GM23248 (cell line): ENCODE results near the gene PTPRN2. TPM values are rescaled to one million over a fixed set of nuclear protein-coding genes. Genes with fewer than 3 reads are reported as not detected.

Source experiments
- DNase-seq: peaks from one replicate; pipeline ENCODE4 v3.0.0-alpha.2; 2015
- H2AFZ ChIP-seq: fragments of 200-600 bp; sonication (generic); 2 replicates; pipeline ENCODE4 v1.6.1; 2016; ENCODE audit warnings: antibody characterized with exemption
- H3F3A ChIP-seq: fragments of 200-600 bp; sonication (generic); 2 replicates; pipeline ENCODE4 v1.6.1; 2016; ENCODE audit warnings: mild to moderate bottlenecking, antibody characterized with exemption, mixed run types; ENCODE audit not compliant: insufficient read depth
- H3K27ac ChIP-seq: fragments of 200-600 bp; sonication (generic); 2 replicates; pipeline ENCODE4 v1.5.1; 2016; ENCODE audit warnings: mild to moderate bottlenecking
- H3K27me3 ChIP-seq: fragments of 200-600 bp; sonication (generic); replicated peaks from 2 replicates; pipeline ENCODE4 v1.6.1; 2016; ENCODE audit warnings: mild to moderate bottlenecking; ENCODE audit not compliant: insufficient read depth
- H3K36me3 ChIP-seq: fragments of 200-600 bp; sonication (generic); 2 replicates; pipeline ENCODE4 v1.6.1; 2016; ENCODE audit warnings: low read depth, mild to moderate bottlenecking
- H3K4me1 ChIP-seq: fragments of 200-600 bp; sonication (generic); 2 replicates; pipeline ENCODE4 v1.6.1; 2016; ENCODE audit warnings: mild to moderate bottlenecking; ENCODE audit not compliant: insufficient read depth
- H3K4me2 ChIP-seq: fragments of 200-600 bp; sonication (generic); one replicate; pipeline ENCODE4 v1.6.1; 2016; ENCODE audit warnings: mild to moderate bottlenecking; ENCODE audit not compliant: unreplicated experiment
- H3K4me3 ChIP-seq: fragments of 200-600 bp; sonication (generic); 2 replicates; pipeline ENCODE4 v1.5.1; 2016; ENCODE audit warnings: mild to moderate bottlenecking
- H3K79me2 ChIP-seq: fragments of 200-600 bp; sonication (generic); 2 replicates; pipeline ENCODE4 v1.6.1; 2016; ENCODE audit warnings: mild to moderate bottlenecking; ENCODE audit not compliant: insufficient read depth
- H3K9ac ChIP-seq: fragments of 200-600 bp; sonication (generic); 2 replicates; pipeline ENCODE4 v1.6.1; 2016; ENCODE audit warnings: mild to moderate bottlenecking
- H3K9me2 ChIP-seq: fragments of 200-600 bp; sonication (generic); 2 replicates; pipeline ENCODE4 v1.6.1; 2016; ENCODE audit warnings: mixed run types, mild to moderate bottlenecking, moderate library complexity; ENCODE audit not compliant: insufficient read depth
- H3K9me3 ChIP-seq: fragments of 200-600 bp; sonication (generic); one replicate; pipeline ENCODE4 v1.6.1; 2017; ENCODE audit warnings: low read depth
- H4K20me1 ChIP-seq: fragments of 200-600 bp; sonication (generic); 2 replicates; pipeline ENCODE4 v1.6.0; 2016; ENCODE audit not compliant: insufficient read depth
- EZH2 ChIP-seq: fragments of 200-600 bp; sonication (generic); IDR thresholded peaks from 2 replicates; pipeline ENCODE4 v1.6.1; 2018; ENCODE audit warnings: antibody characterized with exemption, mild to moderate bottlenecking; ENCODE audit not compliant: insufficient read depth, poor library complexity, severe bottlenecking
- EZH2phosphoT487 ChIP-seq: fragments of 200-600 bp; sonication (generic); IDR thresholded peaks from 2 replicates; pipeline ENCODE4 v1.6.1; 2018; ENCODE audit warnings: antibody characterized with exemption, moderate library complexity, mild to moderate bottlenecking, low read depth; ENCODE audit not compliant: insufficient read depth
- WGBS, 2 experiments: methylation state at CpG; one replicate each; pipeline ENCODE4 v1.1.6; 2015 to 2017; ENCODE audit warnings: low lambda C conversion rate in 2 of 2, low coverage in 1 of 2; ENCODE audit errors: missing lambda C conversion rate in 2 of 2; 5-methylcytosine and 5-hydroxymethylcytosine counted together
- in situ Hi-C: fragments of 300-500 bp; cut with MboI; formaldehyde crosslinking; loops from 2 replicates; pipeline ENCODE4 v1.15.0; 2020
- polyA plus RNA-seq: library from polyadenylated mRNA; unstranded; fragments of >200 nt; fragmentation: Nextera tagmentation; extraction: Ambion mirVana; gene quantifications from 2 replicates; pipeline ENCODE4 v1.2.1, GENCODE V29; 2016
- total RNA-seq: library from RNA; depleted of rRNA; stranded (reverse); fragments of >200 nt; shearing (Covaris generic); gene quantifications from 2 replicates; pipeline ENCODE4 v1.2.3, GENCODE V29; 2014

PTPRN2 gene
- total and polyA plus RNA-seq, 2 experiments from 2014 or later: 0.13 TPM; not detected in 1

- Histone ChIP-seq H4K20me1 (no peaks in the 10 kb centered on the region), H3K4me2 (no peak overlapping the region), H3K4me1 (no peaks in the 10 kb centered on the region), H3K9ac (no peak overlapping the region), H3K9me3 (no peaks in the 10 kb centered on the region), H3K9me2 (no peaks in the 10 kb centered on the region), H3K36me3 (no peaks in the 10 kb centered on the region), H3K4me3 (no peak overlapping the region), H3K27ac (no peak overlapping the region), H3K79me2 (no peaks in the 10 kb centered on the region), H2AFZ (no peak overlapping the region), H3K27me3 (peaks cover 5% of the 10 kb centered on the region), H3F3A (no peaks in the 10 kb centered on the region)
- TF ChIP-seq EZH2phosphoT487: no peak
- no peak for TF ChIP-seq EZH2
- in situ Hi-C loops: no loop called here
- DNase-seq: no peak
- 11 to 43% methylated on average over 3 to 14 of the region's 14 CpGs for WGBS, 2 experiments
These were observed 914.0 kb downstream of the PTPRN2 start for GRCh38 chr7:157673573-157673972.

- 52 to 55% methylated on average over 36 to 39 of the region's 39 CpGs for WGBS, 2 experiments
- H3K27ac ChIP-seq: no peak overlapping the region
- no peaks in the 10 kb centered on the region; the same call in 1 of the 2 replicates for H3K27me3 ChIP-seq
- H3K36me3 ChIP-seq: no peaks in the 10 kb centered on the region
- H3K79me2 ChIP-seq: no peaks in the 10 kb centered on the region
- no peaks in the 10 kb centered on the region for H4K20me1 ChIP-seq
- DNase-seq: no peak
- H3K9ac ChIP-seq: no peak overlapping the region
- no peak overlapping the region for H3K4me3 ChIP-seq
- in situ Hi-C loops: no loop called here
- H3F3A ChIP-seq: no peaks in the 10 kb centered on the region
- H3K9me2 ChIP-seq: no peaks in the 10 kb centered on the region
- H3K9me3 ChIP-seq: no peaks in the 10 kb centered on the region
- no peaks in the 10 kb centered on the region for H3K4me1 ChIP-seq
- no peak overlapping the region for H2AFZ ChIP-seq
- TF ChIP-seq EZH2 (no peak), EZH2phosphoT487 (no peak)
- no peak overlapping the region for H3K4me2 ChIP-seq
These were observed 916.0 kb downstream of the PTPRN2 start for GRCh38 chr7:157671358-157672255.

GRCh38 chr7:157670490-157671357, 916.9 kb downstream of the PTPRN2 start:
- no peaks in the 10 kb centered on the region for H3F3A ChIP-seq
- no peaks in the 10 kb centered on the region for H3K9me2 ChIP-seq
- no peak for DNase-seq
- H4K20me1 ChIP-seq: no peaks in the 10 kb centered on the region
- WGBS, 2 experiments: 33 to 35% methylated on average over 21 to 22 of the region's 22 CpGs
- no peak overlapping the region for H3K27ac ChIP-seq
- no peak overlapping the region for H3K4me2 ChIP-seq
- no peaks in the 10 kb centered on the region for H3K27me3 ChIP-seq
- no peaks in the 10 kb centered on the region for H3K9me3 ChIP-seq
- no peak overlapping the region for H3K4me3 ChIP-seq
- TF ChIP-seq EZH2phosphoT487: no peak
- TF ChIP-seq EZH2: no peak
- no peak overlapping the region for H2AFZ ChIP-seq
- in situ Hi-C loops: no loop called here
- no peaks in the 10 kb centered on the region for H3K36me3 ChIP-seq
- no peaks in the 10 kb centered on the region for H3K4me1 ChIP-seq
- H3K79me2 ChIP-seq: no peaks in the 10 kb centered on the region
- no peak overlapping the region for H3K9ac ChIP-seq

GRCh38 chr7:157669768-157670351, 917.8 kb downstream of the PTPRN2 start:
- H3F3A ChIP-seq: no peaks in the 10 kb centered on the region
- no peak overlapping the region for H2AFZ ChIP-seq
- H3K9ac ChIP-seq: no peak overlapping the region
- H4K20me1 ChIP-seq: no peaks in the 10 kb centered on the region
- in situ Hi-C loops: no loop called here
- H3K4me3 ChIP-seq: no peak overlapping the region
- no peaks in the 10 kb centered on the region for H3K27me3 ChIP-seq
- TF ChIP-seq EZH2phosphoT487 (no peak), EZH2 (no peak)
- no peaks in the 10 kb centered on the region for H3K9me3 ChIP-seq
- 17 to 19% methylated on average over 33 of the region's 33 CpGs for WGBS, 2 experiments
- H3K4me1 ChIP-seq: no peaks in the 10 kb centered on the region
- H3K27ac ChIP-seq: no peak overlapping the region
- no peaks in the 10 kb centered on the region for H3K36me3 ChIP-seq
- no peaks in the 10 kb centered on the region for H3K79me2 ChIP-seq
- no peaks in the 10 kb centered on the region for H3K9me2 ChIP-seq
- no peak overlapping the region for H3K4me2 ChIP-seq
- no peak for DNase-seq
